Measurements from ENCODE around the gene ZNF124. TPM values are rescaled to one million over a fixed set of nuclear protein-coding genes. Genes with fewer than 3 reads are reported as not detected.
"Not testable (repeated sequence)": the region's sequence is repeated elsewhere in the genome, so short reads cannot be mapped to it uniquely, and the experiment has no call there.

The ZNF124 gene
- total RNA-seq, 2 donors from 2014 or later = 10.2 to 22.6 TPM

DNA sequence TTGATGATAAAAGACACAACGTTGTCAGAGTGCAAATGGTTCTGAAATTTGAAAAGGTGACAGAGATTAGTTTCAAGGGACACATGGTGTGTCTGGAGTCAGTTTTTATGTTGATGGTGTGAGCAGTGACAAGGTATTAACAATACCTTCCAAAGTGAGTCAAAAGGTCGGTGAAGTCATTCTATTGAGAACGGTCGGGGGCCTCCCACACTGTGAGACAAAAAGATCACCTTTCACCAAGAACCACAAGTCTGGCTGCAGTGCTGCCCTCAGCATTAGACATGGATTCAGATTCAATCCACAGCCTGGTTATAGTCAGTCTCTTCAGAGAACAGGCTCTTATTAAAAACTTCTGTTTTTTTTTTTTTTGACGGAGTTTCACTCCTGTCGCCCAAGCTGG is 26.5 kb downstream of the ZNF124 start:
- no peaks in the 10 kb centered on the region for H3K4me1 ChIP-seq
- TF ChIP-seq, protein P1, sequence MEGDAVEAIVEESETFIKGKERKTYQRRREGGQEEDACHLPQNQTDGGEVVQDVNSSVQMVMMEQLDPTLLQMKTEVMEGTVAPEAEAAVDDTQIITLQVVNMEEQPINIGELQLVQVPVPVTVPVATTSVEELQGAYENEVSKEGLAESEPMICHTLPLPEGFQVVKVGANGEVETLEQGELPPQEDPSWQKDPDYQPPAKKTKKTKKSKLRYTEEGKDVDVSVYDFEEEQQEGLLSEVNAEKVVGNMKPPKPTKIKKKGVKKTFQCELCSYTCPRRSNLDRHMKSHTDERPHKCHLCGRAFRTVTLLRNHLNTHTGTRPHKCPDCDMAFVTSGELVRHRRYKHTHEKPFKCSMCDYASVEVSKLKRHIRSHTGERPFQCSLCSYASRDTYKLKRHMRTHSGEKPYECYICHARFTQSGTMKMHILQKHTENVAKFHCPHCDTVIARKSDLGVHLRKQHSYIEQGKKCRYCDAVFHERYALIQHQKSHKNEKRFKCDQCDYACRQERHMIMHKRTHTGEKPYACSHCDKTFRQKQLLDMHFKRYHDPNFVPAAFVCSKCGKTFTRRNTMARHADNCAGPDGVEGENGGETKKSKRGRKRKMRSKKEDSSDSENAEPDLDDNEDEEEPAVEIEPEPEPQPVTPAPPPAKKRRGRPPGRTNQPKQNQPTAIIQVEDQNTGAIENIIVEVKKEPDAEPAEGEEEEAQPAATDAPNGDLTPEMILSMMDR (IDR thresholded peaks at IDR 0.05) = no peak
- H3K27ac ChIP-seq = no peak overlapping the region
- H3K9me3 ChIP-seq = peaks cover 0 to 84% of the 10 kb centered on the region in 2 donors
- H3K27me3 ChIP-seq = no peaks in the 10 kb centered on the region
- no peak overlapping the region for H3K4me3 ChIP-seq
- no peak for DNase-seq (ENCODE audit: low spot score)
- H3K36me3 ChIP-seq = peaks cover 8% of the 10 kb centered on the region

GRCh38 chr1:247139557-247139956 is 32.3 kb downstream of the ZNF124 start:
- not testable (repeated sequence) for H3K36me3 ChIP-seq; H3K27ac ChIP-seq; H3K4me1 ChIP-seq; H3K4me3 ChIP-seq; DNase-seq (ENCODE audit: low spot score); H3K27me3 ChIP-seq
- peaks cover 0 to 89% of the 10 kb centered on the region in 2 donors for H3K9me3 ChIP-seq

GRCh38 chr1:247131236-247131635 is 40.6 kb downstream of the ZNF124 start:
- TF ChIP-seq, protein P1 (IDR thresholded peaks at IDR 0.05) = no peak
- peaks cover 6% of the 10 kb centered on the region for H3K36me3 ChIP-seq
- no peak overlapping the region for H3K4me3 ChIP-seq
- H3K27me3 ChIP-seq = no peaks in the 10 kb centered on the region
- H3K9me3 ChIP-seq = peaks cover 0 to 54% of the 10 kb centered on the region in 2 donors
- H3K4me1 ChIP-seq = no peaks in the 10 kb centered on the region
- no peak for DNase-seq (ENCODE audit: low spot score)
- no peak overlapping the region for H3K27ac ChIP-seq

GRCh38 chr1:247127519-247128282 is 44.1 kb downstream of the ZNF124 start:
- H3K4me3 ChIP-seq = peak overlapping the region in 1 of 2 donors; percentile 7
- not testable (repeated sequence) for DNase-seq (ENCODE audit: low spot score); H3K4me1 ChIP-seq; H3K27me3 ChIP-seq; H3K36me3 ChIP-seq; H3K27ac ChIP-seq
- H3K9me3 ChIP-seq = peaks cover 0 to 18% of the 10 kb centered on the region in 2 donors

GRCh38 chr1:247126601-247127000 is 45.2 kb downstream of the ZNF124 start:
- not testable (repeated sequence) for H3K36me3 ChIP-seq; H3K27ac ChIP-seq; H3K4me1 ChIP-seq; H3K27me3 ChIP-seq; H3K9me3 ChIP-seq; H3K4me3 ChIP-seq; DNase-seq (ENCODE audit: low spot score)

GRCh38 chr1:247126166-247126565 is 45.7 kb downstream of the ZNF124 start:
- H3K27me3 ChIP-seq; H3K27ac ChIP-seq; H3K4me3 ChIP-seq; H3K9me3 ChIP-seq; DNase-seq (ENCODE audit: low spot score); H3K4me1 ChIP-seq; H3K36me3 ChIP-seq: not testable (repeated sequence)

DNA sequence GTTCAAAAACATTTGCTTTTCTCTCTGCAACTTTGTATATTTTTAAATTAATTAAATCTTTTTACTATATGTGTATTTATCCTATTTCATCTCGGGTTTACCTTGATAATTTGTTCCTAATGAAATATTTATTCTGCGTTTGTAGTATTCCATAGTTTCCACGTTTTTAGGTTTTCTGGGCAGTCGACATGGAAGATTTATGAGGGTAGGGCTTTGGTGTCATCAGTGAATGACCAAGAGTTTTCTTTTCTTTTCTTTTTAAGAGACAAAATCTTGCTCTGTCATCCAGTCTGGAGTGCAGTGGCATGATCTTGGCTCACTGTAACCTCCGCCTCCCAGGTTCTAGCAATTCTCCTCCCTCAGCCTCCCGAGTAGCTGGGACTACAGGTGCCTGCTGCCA is 50.4 kb downstream of the ZNF124 start:
- TF ChIP-seq, protein P1 (IDR thresholded peaks at IDR 0.05) = no peak
- H3K27ac ChIP-seq = no peak overlapping the region
- no peaks in the 10 kb centered on the region for H3K9me3 ChIP-seq
- no peak for DNase-seq (ENCODE audit: low spot score)
- no peaks in the 10 kb centered on the region for H3K27me3 ChIP-seq
- no peaks in the 10 kb centered on the region for H3K36me3 ChIP-seq
- no peaks in the 10 kb centered on the region for H3K4me1 ChIP-seq
- H3K4me3 ChIP-seq = no peak overlapping the region

DNA sequence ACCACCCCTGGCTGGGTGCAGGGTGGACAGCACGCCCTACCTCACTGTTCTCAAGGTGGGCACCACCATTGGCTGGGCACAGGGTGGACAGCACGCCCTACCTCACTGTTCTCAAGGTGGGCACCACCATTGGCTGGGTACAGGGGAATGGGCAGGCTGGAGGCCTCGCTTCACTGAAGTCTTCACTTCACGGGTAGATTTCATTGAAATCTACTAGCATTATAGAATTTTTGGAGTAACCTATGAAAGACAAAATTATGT is 51.5 kb downstream of the ZNF124 start:
- not testable (repeated sequence) for H3K27ac ChIP-seq; H3K9me3 ChIP-seq; H3K4me3 ChIP-seq; DNase-seq (ENCODE audit: low spot score); H3K4me1 ChIP-seq; H3K36me3 ChIP-seq; H3K27me3 ChIP-seq

Measured in right atrium auricular region (tissue), 2 donors.